DMS 273 (cell line): ENCODE data around the gene CDK5R2.

Experiments used
- DNase-seq: peaks from one replicate; lab custom pipeline; 2025; ENCODE audit not compliant: unreplicated experiment; lab: John Stamatoyannopoulos, UW

CDK5R2 gene

DNA sequence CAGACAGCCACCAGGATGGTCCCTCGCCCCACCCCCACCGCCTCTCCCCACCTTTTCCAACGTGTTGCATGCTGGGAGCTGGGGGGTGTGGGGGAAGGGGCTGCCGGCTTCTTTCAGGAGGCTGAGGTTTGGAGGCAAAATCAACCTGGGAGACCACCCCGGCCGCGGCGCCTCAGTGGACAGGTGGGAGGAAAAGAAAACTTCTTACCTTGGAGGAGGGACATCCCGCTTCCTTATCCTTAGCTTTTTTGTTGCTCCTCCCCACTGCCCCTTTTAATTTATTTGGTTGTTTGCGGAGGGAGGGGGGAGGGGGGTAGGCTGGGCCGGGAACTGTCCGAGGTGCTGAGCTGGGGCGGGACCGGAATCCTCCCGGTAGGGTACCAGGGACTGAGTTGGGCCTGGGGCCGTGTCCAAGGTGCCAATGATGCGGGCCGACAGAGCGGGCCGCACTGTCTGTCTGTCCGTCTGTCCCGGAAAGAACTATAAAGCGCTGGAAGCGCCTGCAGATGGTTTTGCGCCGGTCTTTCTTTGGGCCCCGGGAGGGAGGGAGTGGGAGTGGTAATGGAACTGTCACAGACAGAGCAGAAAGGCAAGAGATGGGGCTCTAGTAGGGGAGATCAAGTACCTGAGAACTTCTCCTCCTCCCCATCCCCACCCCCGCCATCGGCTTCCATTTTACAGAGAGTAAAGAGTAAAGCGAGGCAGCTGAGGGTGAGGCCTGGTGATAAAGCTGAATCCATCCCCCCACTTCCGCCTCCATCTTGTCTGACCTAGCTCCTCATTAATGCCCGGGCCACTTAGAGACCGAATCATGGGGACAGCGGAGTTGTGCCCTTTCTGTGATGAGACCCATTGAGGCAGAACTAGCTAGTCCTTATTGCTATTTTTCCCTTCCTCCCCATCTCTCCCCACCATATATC, 2.4 kb downstream of the CDK5R2 start:
- peak; percentile 61 for DNase-seq

DNA sequence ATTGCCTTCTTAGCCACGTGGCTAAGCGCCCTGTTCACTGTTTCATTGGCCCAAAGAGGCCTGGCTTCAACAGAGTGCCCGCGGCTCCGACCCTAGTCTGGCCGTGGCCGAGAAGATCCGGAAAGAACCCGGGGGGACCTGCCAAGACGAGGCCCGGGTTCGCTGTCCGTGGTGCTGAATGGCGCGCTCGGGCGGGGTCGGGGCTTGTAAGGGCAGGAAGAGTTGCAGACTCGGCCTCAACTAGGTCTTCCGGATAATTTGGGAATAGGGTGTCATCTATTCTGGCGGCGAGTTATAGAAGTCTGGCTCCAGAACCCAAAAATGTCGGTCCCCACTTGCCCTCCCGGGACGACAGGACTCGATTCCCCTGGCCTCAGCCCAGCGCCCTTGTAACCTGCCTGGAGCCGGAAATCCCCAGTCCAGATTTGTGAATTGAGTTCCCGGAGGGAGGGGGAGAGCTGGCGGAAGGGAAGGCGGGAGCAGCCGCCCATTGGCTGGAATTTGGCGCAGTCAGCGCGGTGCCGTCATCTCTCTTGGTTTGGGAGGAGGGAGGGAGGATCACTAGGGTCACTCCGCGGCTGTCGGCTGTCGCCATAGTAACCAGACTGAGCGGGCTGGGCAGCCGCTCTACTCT, 3.5 kb downstream of the CDK5R2 start:
- DNase-seq = peak; percentile 97

DNA sequence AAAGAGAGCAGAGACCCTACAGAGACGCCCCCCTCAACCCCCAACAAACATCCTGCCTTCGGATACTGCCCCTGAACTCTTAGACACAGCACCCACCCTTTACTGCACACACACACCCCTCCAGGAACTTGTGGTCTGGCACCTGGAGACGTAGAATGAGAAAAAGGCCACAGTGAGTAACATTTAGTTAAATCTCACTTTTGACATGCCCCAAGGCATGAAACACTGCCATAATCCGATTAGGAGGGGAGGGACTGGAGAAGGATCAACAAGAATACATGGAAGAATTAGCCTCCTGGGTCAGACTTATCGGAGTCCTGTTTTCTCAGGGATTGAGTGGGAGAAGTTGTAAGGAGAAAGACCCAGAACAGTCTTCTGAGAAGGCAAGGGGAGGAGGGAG, 4.1 kb downstream of the CDK5R2 start:
- DNase-seq = no peak

DNA sequence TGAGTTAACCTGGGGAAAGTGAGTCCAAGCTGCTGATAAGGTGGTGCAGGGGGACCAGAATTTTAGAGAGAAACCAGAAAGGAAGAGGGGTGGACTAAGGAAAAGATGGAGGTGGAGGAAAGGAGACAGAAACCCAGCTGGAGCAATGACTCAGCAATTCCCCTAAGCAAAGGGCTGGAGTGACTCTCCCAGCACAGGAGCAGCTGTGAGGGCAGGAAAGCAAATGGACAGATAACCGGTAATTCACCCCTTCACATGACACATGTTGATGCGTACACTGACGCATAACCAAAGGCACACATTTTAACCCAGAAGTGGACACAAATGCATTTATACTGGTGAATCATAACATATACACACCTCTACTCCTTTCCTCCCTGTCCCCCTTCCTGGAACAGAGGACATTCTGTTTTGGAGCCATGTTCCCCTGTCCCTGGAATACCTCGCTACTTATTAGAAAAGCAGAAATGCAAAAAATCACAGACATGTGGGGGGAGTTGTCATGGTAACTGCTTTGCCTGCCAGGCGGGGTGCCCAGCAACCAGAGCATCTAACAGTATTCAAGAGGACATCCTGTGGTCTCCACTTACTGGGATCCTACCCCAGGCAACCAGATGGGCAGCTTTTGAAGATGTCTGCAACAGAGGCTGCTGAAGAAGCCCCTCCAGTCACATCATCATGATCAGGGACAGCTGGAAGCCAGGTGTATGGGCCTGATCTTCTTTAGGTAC, 4.7 kb downstream of the CDK5R2 start:
- peak; percentile 76 for DNase-seq

GRCh38 chr2:218970894-218971293, 11.4 kb downstream of the CDK5R2 start:
- DNase-seq = no peak

GRCh38 chr2:218975060-218975777, 15.8 kb downstream of the CDK5R2 start:
- DNase-seq = no peak

- DNase-seq = peak; percentile 95
Observed at GRCh38 chr2:218979846-218980734, 20.6 kb downstream of the CDK5R2 start.

GRCh38 chr2:218980735-218981389, 21.4 kb downstream of the CDK5R2 start:
- no peak for DNase-seq

- DNase-seq = peak; percentile 44
Observed at GRCh38 chr2:218981390-218981880, 22.0 kb downstream of the CDK5R2 start.

GRCh38 chr2:218981881-218982585, 22.6 kb downstream of the CDK5R2 start:
- peak; percentile 71 for DNase-seq

DNA sequence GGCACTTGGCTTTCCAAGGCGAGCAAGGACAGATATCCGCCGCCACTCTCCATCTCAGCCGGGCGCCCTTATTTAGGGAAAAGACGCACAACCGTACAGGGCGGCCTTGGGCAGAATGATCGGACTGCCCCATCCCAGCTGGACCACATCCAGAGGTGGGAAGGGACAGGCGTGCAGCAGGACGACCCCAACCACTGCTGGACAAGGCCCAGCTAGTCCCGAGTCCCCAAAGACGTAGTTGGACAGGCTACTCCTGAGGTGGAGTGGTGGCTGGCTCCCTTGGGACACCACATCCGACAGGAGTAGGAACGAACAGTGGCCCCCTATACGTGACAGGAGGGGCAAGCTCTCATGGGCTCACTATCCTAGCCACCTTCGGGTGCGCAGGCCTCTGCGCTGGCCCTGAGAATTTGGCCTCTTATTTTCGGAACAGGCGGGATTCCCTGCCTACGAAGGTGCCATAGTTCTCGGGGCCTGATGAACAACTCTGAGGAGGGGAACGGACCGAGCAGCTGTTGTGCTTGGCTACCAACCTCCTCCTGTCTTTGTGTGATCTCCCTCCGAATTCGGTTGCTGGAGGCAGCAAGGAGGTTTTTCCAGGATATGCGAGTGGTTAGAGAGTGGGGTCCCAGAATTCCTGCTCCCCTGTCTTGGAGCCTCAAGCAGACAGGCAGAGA, 23.3 kb downstream of the CDK5R2 start:
- no peak for DNase-seq

GRCh38 chr2:218983263-218983933, 23.9 kb downstream of the CDK5R2 start:
- no peak for DNase-seq

GRCh38 chr2:218983934-218984238, 24.4 kb downstream of the CDK5R2 start:
- DNase-seq = no peak

DNA sequence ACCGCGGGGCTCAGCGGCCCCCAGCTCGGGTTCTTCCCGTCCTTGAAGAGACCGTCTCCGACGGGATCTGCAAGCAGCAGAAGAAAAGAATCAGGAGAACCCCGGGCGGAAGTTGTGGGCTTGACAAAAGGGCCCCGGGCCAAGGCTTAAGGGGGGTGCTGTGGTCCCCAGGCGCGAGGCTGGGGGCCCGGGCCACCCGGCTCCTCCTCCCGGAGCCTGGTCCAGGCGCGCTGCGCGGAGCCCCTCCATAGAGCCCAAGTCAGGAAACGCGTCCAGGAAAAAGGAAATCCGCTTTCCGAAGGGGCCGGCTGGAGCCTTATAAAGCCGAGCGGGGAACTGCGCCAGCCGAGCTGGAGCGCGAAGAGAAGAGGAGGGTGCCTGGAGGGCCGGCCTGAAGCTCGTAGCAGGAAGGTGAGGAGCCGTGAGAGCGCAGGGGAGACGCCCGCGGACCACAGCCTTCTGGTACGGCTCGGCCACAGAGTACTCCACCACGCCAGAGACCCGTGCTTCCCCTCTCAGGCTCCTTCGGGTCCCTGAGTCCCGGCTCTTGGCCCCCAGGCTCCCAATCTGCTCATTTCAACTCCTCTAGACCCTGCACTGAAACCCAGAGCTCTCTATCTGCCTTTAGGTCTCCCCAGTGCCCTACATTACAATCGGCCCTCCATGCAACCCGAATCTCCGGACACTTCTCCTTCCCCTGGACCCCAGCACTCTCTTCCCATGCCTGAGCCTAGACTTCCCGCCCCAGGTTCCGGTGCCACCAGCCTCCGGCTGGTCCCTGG, 25.0 kb downstream of the CDK5R2 start:
- DNase-seq = peak; percentile 80

GRCh38 chr2:218985021-218985324, 25.5 kb downstream of the CDK5R2 start, which contains the start of gene FEV:
Gene FEV (minus strand): TSS chr2:218985184. CDS start chr2:218985075, 109 bp downstream.
- DNase-seq = no peak

GRCh38 chr2:218985325-218986091, 26.0 kb downstream of the CDK5R2 start:
- DNase-seq = no peak
